ENCODE data around the gene HS2ST1.
"Not testable (repeated sequence)": the region's sequence is repeated elsewhere in the genome, so short reads cannot be mapped to it uniquely, and the experiment has no call there.

DNA sequence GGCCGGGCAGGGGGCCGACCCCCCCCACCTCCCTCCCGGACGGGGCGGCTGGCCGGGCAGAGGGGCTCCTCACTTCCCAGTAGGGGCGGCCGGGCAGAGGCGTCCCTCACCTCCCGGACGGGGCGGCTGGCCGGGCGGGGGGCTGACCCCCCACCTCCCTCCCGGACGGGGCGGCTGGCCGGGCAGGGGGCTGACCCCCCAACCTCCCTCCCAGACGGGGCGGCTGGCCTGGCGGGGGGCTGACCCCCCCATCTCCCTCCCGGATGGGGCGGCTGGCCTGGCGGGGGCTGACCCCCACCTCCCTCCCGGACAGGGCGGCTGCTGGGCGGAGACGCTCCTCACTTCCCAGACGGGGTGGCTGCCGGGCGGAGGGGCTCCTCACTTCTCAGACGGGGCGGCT is 15.0 kb upstream of the HS2ST1 start:
- TF ChIP-seq, protein P1, sequence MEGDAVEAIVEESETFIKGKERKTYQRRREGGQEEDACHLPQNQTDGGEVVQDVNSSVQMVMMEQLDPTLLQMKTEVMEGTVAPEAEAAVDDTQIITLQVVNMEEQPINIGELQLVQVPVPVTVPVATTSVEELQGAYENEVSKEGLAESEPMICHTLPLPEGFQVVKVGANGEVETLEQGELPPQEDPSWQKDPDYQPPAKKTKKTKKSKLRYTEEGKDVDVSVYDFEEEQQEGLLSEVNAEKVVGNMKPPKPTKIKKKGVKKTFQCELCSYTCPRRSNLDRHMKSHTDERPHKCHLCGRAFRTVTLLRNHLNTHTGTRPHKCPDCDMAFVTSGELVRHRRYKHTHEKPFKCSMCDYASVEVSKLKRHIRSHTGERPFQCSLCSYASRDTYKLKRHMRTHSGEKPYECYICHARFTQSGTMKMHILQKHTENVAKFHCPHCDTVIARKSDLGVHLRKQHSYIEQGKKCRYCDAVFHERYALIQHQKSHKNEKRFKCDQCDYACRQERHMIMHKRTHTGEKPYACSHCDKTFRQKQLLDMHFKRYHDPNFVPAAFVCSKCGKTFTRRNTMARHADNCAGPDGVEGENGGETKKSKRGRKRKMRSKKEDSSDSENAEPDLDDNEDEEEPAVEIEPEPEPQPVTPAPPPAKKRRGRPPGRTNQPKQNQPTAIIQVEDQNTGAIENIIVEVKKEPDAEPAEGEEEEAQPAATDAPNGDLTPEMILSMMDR (IDR thresholded peaks at IDR 0.05; ENCODE audit: insufficient read depth, low read length) = not testable (repeated sequence)
- TF ChIP-seq, protein P2, sequence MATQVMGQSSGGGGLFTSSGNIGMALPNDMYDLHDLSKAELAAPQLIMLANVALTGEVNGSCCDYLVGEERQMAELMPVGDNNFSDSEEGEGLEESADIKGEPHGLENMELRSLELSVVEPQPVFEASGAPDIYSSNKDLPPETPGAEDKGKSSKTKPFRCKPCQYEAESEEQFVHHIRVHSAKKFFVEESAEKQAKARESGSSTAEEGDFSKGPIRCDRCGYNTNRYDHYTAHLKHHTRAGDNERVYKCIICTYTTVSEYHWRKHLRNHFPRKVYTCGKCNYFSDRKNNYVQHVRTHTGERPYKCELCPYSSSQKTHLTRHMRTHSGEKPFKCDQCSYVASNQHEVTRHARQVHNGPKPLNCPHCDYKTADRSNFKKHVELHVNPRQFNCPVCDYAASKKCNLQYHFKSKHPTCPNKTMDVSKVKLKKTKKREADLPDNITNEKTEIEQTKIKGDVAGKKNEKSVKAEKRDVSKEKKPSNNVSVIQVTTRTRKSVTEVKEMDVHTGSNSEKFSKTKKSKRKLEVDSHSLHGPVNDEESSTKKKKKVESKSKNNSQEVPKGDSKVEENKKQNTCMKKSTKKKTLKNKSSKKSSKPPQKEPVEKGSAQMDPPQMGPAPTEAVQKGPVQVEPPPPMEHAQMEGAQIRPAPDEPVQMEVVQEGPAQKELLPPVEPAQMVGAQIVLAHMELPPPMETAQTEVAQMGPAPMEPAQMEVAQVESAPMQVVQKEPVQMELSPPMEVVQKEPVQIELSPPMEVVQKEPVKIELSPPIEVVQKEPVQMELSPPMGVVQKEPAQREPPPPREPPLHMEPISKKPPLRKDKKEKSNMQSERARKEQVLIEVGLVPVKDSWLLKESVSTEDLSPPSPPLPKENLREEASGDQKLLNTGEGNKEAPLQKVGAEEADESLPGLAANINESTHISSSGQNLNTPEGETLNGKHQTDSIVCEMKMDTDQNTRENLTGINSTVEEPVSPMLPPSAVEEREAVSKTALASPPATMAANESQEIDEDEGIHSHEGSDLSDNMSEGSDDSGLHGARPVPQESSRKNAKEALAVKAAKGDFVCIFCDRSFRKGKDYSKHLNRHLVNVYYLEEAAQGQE (IDR thresholded peaks at IDR 0.05; ENCODE audit: insufficient replicate concordance, low read depth) = not testable (repeated sequence)
- not testable (repeated sequence) for TF ChIP-seq POLR2AphosphoS5 (IDR thresholded peaks at IDR 0.05; ENCODE audit: low read depth); GABPA (IDR thresholded peaks at IDR 0.05; ENCODE audit: low read depth); SPI1 (IDR thresholded peaks at IDR 0.05; ENCODE audit: borderline replicate concordance, low read depth)

All from HL-60 (cell line).